OCI-LY3 (cell line): ENCODE data around the gene DDIT3.

Source experiments
- EZH2phosphoT487 ChIP-seq: fragments of 200-600 bp; shearing (Covaris generic); IDR thresholded peaks from 2 replicates; pipeline ENCODE4 v1.6.1; 2018; ENCODE audit warnings: antibody characterized with exemption, mixed run types, low read depth
- TF ChIP-seq, protein P1 (sequence below): fragments of 200-600, 300-600 bp; sonication (generic); IDR thresholded peaks from 2 replicates; pipeline ENCODE4 v1.5.1; 2014; ENCODE audit warnings: antibody characterized with exemption, low read length, low read depth

GRCh38 chr12:57539134-57539768 lies 18.9 kb upstream of the DDIT3 start:
- TF ChIP-seq, protein P1, sequence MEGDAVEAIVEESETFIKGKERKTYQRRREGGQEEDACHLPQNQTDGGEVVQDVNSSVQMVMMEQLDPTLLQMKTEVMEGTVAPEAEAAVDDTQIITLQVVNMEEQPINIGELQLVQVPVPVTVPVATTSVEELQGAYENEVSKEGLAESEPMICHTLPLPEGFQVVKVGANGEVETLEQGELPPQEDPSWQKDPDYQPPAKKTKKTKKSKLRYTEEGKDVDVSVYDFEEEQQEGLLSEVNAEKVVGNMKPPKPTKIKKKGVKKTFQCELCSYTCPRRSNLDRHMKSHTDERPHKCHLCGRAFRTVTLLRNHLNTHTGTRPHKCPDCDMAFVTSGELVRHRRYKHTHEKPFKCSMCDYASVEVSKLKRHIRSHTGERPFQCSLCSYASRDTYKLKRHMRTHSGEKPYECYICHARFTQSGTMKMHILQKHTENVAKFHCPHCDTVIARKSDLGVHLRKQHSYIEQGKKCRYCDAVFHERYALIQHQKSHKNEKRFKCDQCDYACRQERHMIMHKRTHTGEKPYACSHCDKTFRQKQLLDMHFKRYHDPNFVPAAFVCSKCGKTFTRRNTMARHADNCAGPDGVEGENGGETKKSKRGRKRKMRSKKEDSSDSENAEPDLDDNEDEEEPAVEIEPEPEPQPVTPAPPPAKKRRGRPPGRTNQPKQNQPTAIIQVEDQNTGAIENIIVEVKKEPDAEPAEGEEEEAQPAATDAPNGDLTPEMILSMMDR = no peak
- no peak for TF ChIP-seq EZH2phosphoT487
